Activated CD4-positive, CD25-positive, alpha-beta regulatory T cell (primary cell): ENCODE data around the gene CNOT6.
"Not testable (repeated sequence)": the region's sequence is repeated elsewhere in the genome, so short reads cannot be mapped to it uniquely, and the experiment has no call there.

ENCODE experiments used
- DNase-seq, 4 experiments: peaks; one replicate each; lab custom pipeline; 2025; lab: John Stamatoyannopoulos, UW

The CNOT6 gene

GRCh38 chr5:180519098-180519497 lies 24.9 kb downstream of the CNOT6 start:
- no peak for DNase-seq

GRCh38 chr5:180521101-180521500 lies 26.9 kb downstream of the CNOT6 start:
- no peak for DNase-seq

GRCh38 chr5:180521591-180521990 lies 27.4 kb downstream of the CNOT6 start:
- DNase-seq, result no peak

- DNase-seq, result no peak
Measured at GRCh38 chr5:180522330-180522729, 28.2 kb downstream of the CNOT6 start.

GRCh38 chr5:180523629-180524466 lies 29.7 kb downstream of the CNOT6 start:
- DNase-seq, result no peak

GRCh38 chr5:180525399-180525798 lies 31.2 kb downstream of the CNOT6 start:
- DNase-seq, result no peak

- no peak for DNase-seq
Measured at GRCh38 chr5:180526269-180526668, 32.1 kb downstream of the CNOT6 start.

GRCh38 chr5:180527659-180528058 lies 33.5 kb downstream of the CNOT6 start:
- no peak for DNase-seq

- not testable (repeated sequence) for DNase-seq
Measured at GRCh38 chr5:180531036-180531585, 36.9 kb downstream of the CNOT6 start.

- DNase-seq, result no peak
Measured at GRCh38 chr5:180532268-180532667, 38.1 kb downstream of the CNOT6 start.

- DNase-seq, result no peak
Measured at GRCh38 chr5:180533845-180534244, 39.7 kb downstream of the CNOT6 start.

- no peak for DNase-seq
Measured at GRCh38 chr5:180535573-180535972, 41.4 kb downstream of the CNOT6 start.

GRCh38 chr5:180540050-180540694 lies 46.0 kb downstream of the CNOT6 start:
- no peak for DNase-seq

GRCh38 chr5:180541710-180542109 lies 47.5 kb downstream of the CNOT6 start:
- DNase-seq, result no peak

GRCh38 chr5:180545248-180545647 lies 51.1 kb downstream of the CNOT6 start:
- DNase-seq, result no peak

GRCh38 chr5:180548563-180548962 lies 54.4 kb downstream of the CNOT6 start:
- no peak for DNase-seq

- DNase-seq, result no peak
Measured at GRCh38 chr5:180553530-180553929, 59.4 kb downstream of the CNOT6 start.

GRCh38 chr5:180555168-180555921 lies 61.2 kb downstream of the CNOT6 start:
- DNase-seq, result no peak

- no peak for DNase-seq
Measured at GRCh38 chr5:180557217-180557809, 63.1 kb downstream of the CNOT6 start.

- DNase-seq, result no peak
Measured at GRCh38 chr5:180558232-180558631, 64.1 kb downstream of the CNOT6 start.

- DNase-seq, result no peak
Measured at GRCh38 chr5:180563994-180564393, 69.8 kb downstream of the CNOT6 start.

GRCh38 chr5:180568914-180569313 lies 74.7 kb downstream of the CNOT6 start:
- DNase-seq, result no peak
